GM19452 (cell line): ENCODE data around the gene TAAR6.
"Not testable (repeated sequence)": the region's sequence is repeated elsewhere in the genome, so short reads cannot be mapped to it uniquely, and the experiment has no call there.

Experiments used
- ATAC-seq: cut with Tn5 transposase; IDR thresholded peaks from one replicate; pipeline ENCODE4 v1.9.1; 2021; ENCODE audit not compliant: unreplicated experiment

TAAR6 gene

GRCh38 chr6:132587424-132587823 lies 17.3 kb downstream of the TAAR6 start:
- no peak for ATAC-seq

GRCh38 chr6:132589454-132589853 lies 19.3 kb downstream of the TAAR6 start, which contains the start of gene TAAR5:
TAAR5 (minus strand) TSS chr6:132589741; CDS start chr6:132589686, 55 bp downstream.
- ATAC-seq = no peak

GRCh38 chr6:132590362-132590761 lies 20.2 kb downstream of the TAAR6 start:
- ATAC-seq = no peak

- ATAC-seq = no peak
These were observed 22.7 kb downstream of the TAAR6 start for GRCh38 chr6:132592855-132593254.

- no peak for ATAC-seq
These were observed 26.1 kb downstream of the TAAR6 start for GRCh38 chr6:132596201-132596600.

GRCh38 chr6:132598473-132598872 lies 28.4 kb downstream of the TAAR6 start:
- no peak for ATAC-seq

GRCh38 chr6:132600900-132601299 lies 30.8 kb downstream of the TAAR6 start:
- not testable (repeated sequence) for ATAC-seq

GRCh38 chr6:132604635-132605152 lies 34.6 kb downstream of the TAAR6 start:
- no peak for ATAC-seq

GRCh38 chr6:132607544-132608233 lies 37.6 kb downstream of the TAAR6 start:
- ATAC-seq = peak; percentile 78

GRCh38 chr6:132611616-132612015 lies 41.5 kb downstream of the TAAR6 start:
- no peak for ATAC-seq

GRCh38 chr6:132612449-132613108 lies 42.5 kb downstream of the TAAR6 start:
- ATAC-seq = peak; percentile 57

GRCh38 chr6:132614554-132614953 lies 44.4 kb downstream of the TAAR6 start:
- ATAC-seq = no peak

GRCh38 chr6:132616677-132617076 lies 46.6 kb downstream of the TAAR6 start:
- ATAC-seq = no peak
